Measurements from ENCODE around the gene TRAF5. TPM values are rescaled to one million over a fixed set of nuclear protein-coding genes. Genes with fewer than 3 reads are reported as not detected.
"Not testable (repeated sequence)": the region's sequence is repeated elsewhere in the genome, so short reads cannot be mapped to it uniquely, and the experiment has no call there.

TRAF5 gene
- polyA plus RNA-seq, 1 experiment = 22.0 TPM

DNA sequence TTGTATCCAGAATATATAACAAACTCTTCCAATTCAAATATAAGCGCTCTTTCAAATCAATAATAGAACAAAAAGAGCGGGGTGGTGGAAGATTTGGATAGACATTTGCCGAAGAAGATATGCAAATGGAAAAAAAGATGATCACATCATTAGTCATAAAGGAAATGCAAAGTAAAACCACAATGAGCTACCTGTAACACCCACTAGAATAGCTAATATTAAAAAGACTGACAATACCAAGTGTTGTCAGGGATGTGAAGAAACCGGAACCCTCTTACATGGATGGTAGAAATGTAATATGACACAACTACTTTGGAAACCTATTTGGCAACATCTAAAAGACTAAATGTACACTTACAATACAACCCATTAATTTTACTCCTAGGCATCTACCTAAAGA, 5.7 kb upstream of the TRAF5 start:
- no peaks in the 10 kb centered on the region for H3K9me3 ChIP-seq (ENCODE audit: control insufficient read depth, insufficient read depth, low read length)
- H3K27ac ChIP-seq (ENCODE audit: low read depth, low read length) = no peak overlapping the region
- H3K4me3 ChIP-seq (ENCODE audit: low read depth, low read length) = no peak overlapping the region
- no peak for DNase-seq (ENCODE audit: low read depth, low spot score)
- CTCF ChIA-PET = interaction anchor here (1.0 kb wide), 1 partner anchor 193 kb away, joined by 3 read pairs; no protein-coding TSS in a partner anchor
- POLR2A ChIA-PET = no interaction called here
- TF ChIP-seq, protein P1, sequence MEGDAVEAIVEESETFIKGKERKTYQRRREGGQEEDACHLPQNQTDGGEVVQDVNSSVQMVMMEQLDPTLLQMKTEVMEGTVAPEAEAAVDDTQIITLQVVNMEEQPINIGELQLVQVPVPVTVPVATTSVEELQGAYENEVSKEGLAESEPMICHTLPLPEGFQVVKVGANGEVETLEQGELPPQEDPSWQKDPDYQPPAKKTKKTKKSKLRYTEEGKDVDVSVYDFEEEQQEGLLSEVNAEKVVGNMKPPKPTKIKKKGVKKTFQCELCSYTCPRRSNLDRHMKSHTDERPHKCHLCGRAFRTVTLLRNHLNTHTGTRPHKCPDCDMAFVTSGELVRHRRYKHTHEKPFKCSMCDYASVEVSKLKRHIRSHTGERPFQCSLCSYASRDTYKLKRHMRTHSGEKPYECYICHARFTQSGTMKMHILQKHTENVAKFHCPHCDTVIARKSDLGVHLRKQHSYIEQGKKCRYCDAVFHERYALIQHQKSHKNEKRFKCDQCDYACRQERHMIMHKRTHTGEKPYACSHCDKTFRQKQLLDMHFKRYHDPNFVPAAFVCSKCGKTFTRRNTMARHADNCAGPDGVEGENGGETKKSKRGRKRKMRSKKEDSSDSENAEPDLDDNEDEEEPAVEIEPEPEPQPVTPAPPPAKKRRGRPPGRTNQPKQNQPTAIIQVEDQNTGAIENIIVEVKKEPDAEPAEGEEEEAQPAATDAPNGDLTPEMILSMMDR (IDR thresholded peaks at IDR 0.05; ENCODE audit: low read depth, low read length) = no peak
- no peaks in the 10 kb centered on the region for H3K27me3 ChIP-seq (ENCODE audit: control insufficient read depth, insufficient read depth, low read length)

DNA sequence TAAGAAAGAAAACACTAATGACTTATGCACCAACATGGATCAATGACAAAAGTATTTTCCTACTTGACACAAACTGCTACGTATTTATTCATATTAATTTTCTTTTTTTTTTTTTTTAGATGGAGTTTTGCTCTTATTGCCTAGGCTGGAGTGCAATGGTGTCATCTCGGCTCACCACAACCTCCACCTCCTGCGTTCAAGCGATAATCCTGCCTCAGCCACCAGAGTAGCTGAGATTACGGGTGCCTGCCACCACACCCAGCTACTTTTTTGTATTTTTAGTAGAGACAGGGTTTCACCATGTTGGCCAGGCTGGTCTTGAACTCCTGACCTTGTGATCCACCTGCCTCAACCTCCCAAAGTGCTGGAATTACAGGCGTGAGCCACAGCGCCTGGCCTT, 5.0 kb upstream of the TRAF5 start:
- not testable (repeated sequence) for H3K4me3 ChIP-seq (ENCODE audit: low read depth, low read length); H3K9me3 ChIP-seq (ENCODE audit: control insufficient read depth, insufficient read depth, low read length); DNase-seq (ENCODE audit: low read depth, low spot score); H3K27me3 ChIP-seq (ENCODE audit: control insufficient read depth, insufficient read depth, low read length); H3K27ac ChIP-seq (ENCODE audit: low read depth, low read length)
- ChIA-PET POLR2A (interaction anchor here (0.7 kb wide), 2 partner anchors 158 to 290 kb away, joined by 4 read pairs; no protein-coding TSS in a partner anchor), CTCF (interaction anchor here (0.7 to 3.4 kb wide), 5 partner anchors 10 to 333 kb away, joined by 3 to 41 read pairs (median 16); no protein-coding TSS in a partner anchor)

DNA sequence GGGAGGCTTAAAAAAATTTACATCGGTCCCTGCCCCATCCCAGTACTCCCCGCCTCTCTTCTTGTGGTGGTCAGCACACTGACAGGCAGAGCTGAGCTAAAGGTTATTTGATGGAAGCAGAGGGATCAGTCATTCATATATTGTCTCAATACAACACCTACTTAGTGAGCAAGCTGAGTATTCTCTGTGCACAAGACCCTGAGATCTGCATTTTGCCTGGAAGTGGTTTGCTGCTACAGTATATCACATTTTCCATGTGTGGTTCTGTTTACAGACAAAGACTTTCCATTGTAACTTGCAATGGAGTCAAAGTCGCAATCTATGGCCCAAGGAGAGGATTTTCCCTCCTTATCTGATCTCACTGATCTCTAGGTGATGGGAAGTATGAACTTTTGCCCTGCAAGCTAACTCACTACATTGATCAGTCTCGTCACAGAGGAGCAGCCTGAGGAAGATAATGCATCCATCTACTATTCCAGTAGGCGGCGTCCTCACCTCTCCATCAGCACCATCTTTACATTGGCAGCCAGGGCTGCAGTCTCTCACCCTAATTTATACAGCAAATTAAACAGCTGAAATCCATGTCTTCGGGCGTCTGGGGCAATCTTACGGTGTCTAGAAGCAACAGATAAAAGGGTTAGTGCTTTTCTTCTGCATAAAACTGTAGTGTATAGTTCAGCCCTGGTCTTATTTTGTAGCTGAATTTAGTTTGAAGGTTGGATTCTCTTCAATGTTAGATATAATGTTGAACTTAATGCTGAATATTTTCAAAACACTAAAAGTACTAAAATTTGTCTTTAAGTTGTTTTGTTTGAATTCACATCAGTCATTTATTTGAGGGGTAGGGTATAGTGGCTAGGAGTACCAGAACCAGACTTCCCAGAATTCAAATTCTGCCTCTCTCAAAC, 3.2 kb upstream of the TRAF5 start:
- DNase-seq (ENCODE audit: low read depth, low spot score) = no peak
- TF ChIP-seq, protein P1 (IDR thresholded peaks at IDR 0.05; ENCODE audit: low read depth, low read length) = peak; percentile 93
- no peaks in the 10 kb centered on the region; the same call in 1 of the 2 replicates for H3K9me3 ChIP-seq (ENCODE audit: control insufficient read depth, insufficient read depth, low read length)
- ChIA-PET CTCF (interaction anchor here (0.5 to 3.4 kb wide), 48 partner anchors 9 to 331 kb away, joined by 3 to 69 read pairs (median 5); partner anchors contain the start of gene SLC30A1), POLR2A (interaction anchor here (0.5 to 1.0 kb wide), 2 partner anchors 59 to 330 kb away, joined by 3 read pairs; no protein-coding TSS in a partner anchor)
- H3K27me3 ChIP-seq (ENCODE audit: control insufficient read depth, insufficient read depth, low read length) = no peaks in the 10 kb centered on the region
- H3K4me3 ChIP-seq (ENCODE audit: low read depth, low read length) = no peak overlapping the region
- H3K27ac ChIP-seq (ENCODE audit: low read depth, low read length) = no peak overlapping the region

DNA sequence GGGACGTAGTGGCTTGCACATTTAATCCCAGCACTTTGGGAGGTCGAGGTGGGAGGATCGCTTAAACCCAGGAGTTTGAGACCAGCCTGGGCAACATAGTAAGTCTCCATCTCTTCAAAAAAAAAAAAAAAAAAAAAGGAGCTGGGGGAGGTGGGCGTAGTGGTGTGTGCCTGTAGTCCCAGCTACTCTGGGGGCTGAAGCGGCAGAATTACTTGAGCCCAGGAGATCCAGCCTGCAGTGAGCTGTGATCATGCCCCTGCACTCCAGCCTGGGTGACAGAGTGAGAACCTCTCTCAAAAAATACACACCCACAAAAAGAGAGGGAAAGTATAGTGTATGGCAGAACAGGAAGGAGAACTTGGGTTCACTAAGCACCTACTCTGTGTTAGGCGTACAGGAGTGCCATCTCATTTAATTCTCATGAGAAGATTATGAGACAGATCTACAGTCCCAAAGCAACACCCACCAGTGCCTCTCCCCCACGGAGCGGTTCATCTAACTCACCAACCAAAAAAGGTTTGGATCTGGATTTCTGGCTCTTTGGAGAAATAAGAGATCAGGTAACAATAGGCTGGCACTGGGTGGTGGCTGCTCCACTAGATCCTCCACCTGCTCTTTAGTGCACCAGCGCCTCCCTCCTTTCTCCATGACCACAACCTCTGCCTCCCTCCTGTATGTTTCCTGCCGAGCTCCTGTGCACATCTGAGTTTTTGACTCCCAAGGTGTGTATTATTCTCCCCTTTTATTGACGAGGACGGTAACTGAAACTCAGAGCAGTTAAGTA, 1.4 kb upstream of the TRAF5 start:
- no peaks in the 10 kb centered on the region for H3K27me3 ChIP-seq (ENCODE audit: control insufficient read depth, insufficient read depth, low read length)
- H3K9me3 ChIP-seq (ENCODE audit: control insufficient read depth, insufficient read depth, low read length) = no peaks in the 10 kb centered on the region; the same call in 1 of the 2 replicates
- TF ChIP-seq, protein P1 (IDR thresholded peaks at IDR 0.05; ENCODE audit: low read depth, low read length) = no peak
- ChIA-PET CTCF (interaction anchor here (0.6 to 2.1 kb wide), 8 partner anchors 24 to 1429 kb away, joined by 3 to 6 read pairs (median 4); no protein-coding TSS in a partner anchor), POLR2A (no interaction called here)
- no peak for DNase-seq (ENCODE audit: low read depth, low spot score)
- no peak overlapping the region for H3K4me3 ChIP-seq (ENCODE audit: low read depth, low read length)
- H3K27ac ChIP-seq (ENCODE audit: low read depth, low read length) = no peak overlapping the region

DNA sequence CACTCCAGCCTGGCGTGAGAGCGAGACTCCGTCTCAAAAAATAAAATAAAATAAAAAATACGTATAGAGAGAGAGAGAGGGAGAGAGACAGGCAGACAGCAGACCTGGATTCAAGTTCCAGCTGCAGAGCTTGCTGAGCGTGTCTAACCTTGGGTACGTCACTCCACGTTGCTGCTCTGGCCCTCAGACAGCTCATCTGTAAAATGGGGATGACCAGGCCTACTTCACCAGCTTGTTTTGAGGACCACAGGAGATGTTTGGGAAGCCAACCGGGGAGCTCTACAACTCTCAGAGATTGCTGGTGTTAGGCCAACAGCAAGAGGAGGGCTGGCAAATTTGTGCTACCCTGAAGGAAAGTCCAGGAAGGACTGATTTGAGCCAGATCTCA, 499 bp upstream of the TRAF5 start:
- CTCF ChIA-PET = interaction anchor here (0.5 to 2.1 kb wide), 8 partner anchors 14 to 878 kb away, joined by 3 to 6 read pairs (median 4); no protein-coding TSS in a partner anchor
- Histone ChIP-seq H3K9me3 (ENCODE audit: control insufficient read depth, insufficient read depth, low read length) (no peaks in the 10 kb centered on the region; the same call in 1 of the 2 replicates), H3K4me3 (ENCODE audit: low read depth, low read length) (peak overlapping the region; percentile 80), H3K27me3 (ENCODE audit: control insufficient read depth, insufficient read depth, low read length) (no peaks in the 10 kb centered on the region), H3K27ac (ENCODE audit: low read depth, low read length) (no peak overlapping the region)
- TF ChIP-seq, protein P1 (IDR thresholded peaks at IDR 0.05; ENCODE audit: low read depth, low read length) = no peak
- POLR2A ChIA-PET = interaction anchor here (0.6 kb wide), 1 partner anchor 56 kb away, joined by 3 read pairs; no protein-coding TSS in a partner anchor
- no peak for DNase-seq (ENCODE audit: low read depth, low spot score)
